Astrocyte (in vitro differentiated cells and primary cell): ENCODE data around the gene CLDN1. TPM values are rescaled to one million over a fixed set of nuclear protein-coding genes. Genes with fewer than 3 reads are reported as not detected.

Experiments used
- DNase-seq: peaks from one replicate; pipeline ENCODE4 v3.0.0-alpha.2; 2010; ENCODE audit warnings: low read depth
- FAIRE-seq: peaks from 2 replicates; lab custom pipeline; 2011; peaks lifted over from hg19 to GRCh38; lab: Jason Lieb, UNC
- H2AFZ ChIP-seq: 2 replicates; pipeline ENCODE4 v1.6.0; 2012; ENCODE audit warnings: low read depth, low read length, inconsistent platforms
- H3K27ac ChIP-seq: 2 replicates; pipeline ENCODE4 v1.5.1; 2011; ENCODE audit warnings: low read depth, low read length, inconsistent platforms
- H3K27me3 ChIP-seq: 2 replicates; pipeline ENCODE4 v1.6.0; 2011; ENCODE audit warnings: low read length, inconsistent platforms; ENCODE audit not compliant: insufficient read depth
- H3K36me3 ChIP-seq: 2 replicates; pipeline ENCODE4 v1.5.1; 2011; ENCODE audit warnings: low read length, inconsistent platforms; ENCODE audit not compliant: insufficient read depth
- H3K4me1 ChIP-seq: 2 replicates; pipeline ENCODE4 v1.5.1; 2011; ENCODE audit warnings: low read length, inconsistent platforms; ENCODE audit not compliant: insufficient read depth
- H3K4me2 ChIP-seq: 2 replicates; pipeline ENCODE4 v1.6.0; 2012; ENCODE audit warnings: low read length, inconsistent platforms
- H3K4me3 ChIP-seq: 2 replicates; pipeline ENCODE4 v1.5.1; 2011; ENCODE audit warnings: low read depth, mild to moderate bottlenecking, low read length, inconsistent platforms; ENCODE audit not compliant: insufficient read depth
- H3K79me2 ChIP-seq: 2 replicates; pipeline ENCODE4 v1.6.0; 2012; ENCODE audit warnings: mild to moderate bottlenecking, low read length, inconsistent platforms; ENCODE audit not compliant: insufficient read depth
- H3K9ac ChIP-seq: 2 replicates; pipeline ENCODE4 v1.6.0; 2012; ENCODE audit warnings: mild to moderate bottlenecking, low read length, inconsistent platforms
- H3K9me3 ChIP-seq: 2 replicates; pipeline ENCODE4 v1.5.1; 2012; ENCODE audit warnings: low read depth, mild to moderate bottlenecking, low read length, inconsistent platforms; ENCODE audit not compliant: insufficient read depth
- H4K20me1 ChIP-seq: 2 replicates; pipeline ENCODE4 v1.6.0; 2012; ENCODE audit warnings: low read length, inconsistent platforms; ENCODE audit not compliant: insufficient read depth
- H3K27ac Mint-ChIP-seq: one replicate; pipeline ENCODE4 v1.8.0; 2021; ENCODE audit warnings: mild to moderate bottlenecking, mixed read lengths; ENCODE audit not compliant: unreplicated experiment
- H3K27me3 Mint-ChIP-seq: one replicate; pipeline ENCODE4 v1.8.0; 2021; ENCODE audit warnings: low read depth, mixed read lengths; ENCODE audit not compliant: unreplicated experiment
- H3K36me3 Mint-ChIP-seq: one replicate; pipeline ENCODE4 v1.8.0; 2021; ENCODE audit warnings: low read depth, mixed read lengths; ENCODE audit not compliant: unreplicated experiment
- H3K4me1 Mint-ChIP-seq: one replicate; pipeline ENCODE4 v1.8.0; 2021; ENCODE audit warnings: low read depth, mixed read lengths; ENCODE audit not compliant: unreplicated experiment
- H3K4me3 Mint-ChIP-seq: one replicate; pipeline ENCODE4 v1.8.0; 2021; ENCODE audit warnings: mild to moderate bottlenecking, moderate library complexity, mixed read lengths; ENCODE audit not compliant: unreplicated experiment
- H3K9me3 Mint-ChIP-seq: one replicate; pipeline ENCODE4 v1.8.0; 2021; ENCODE audit warnings: mild to moderate bottlenecking, mixed read lengths; ENCODE audit not compliant: unreplicated experiment
- CTCF ChIP-seq: IDR thresholded peaks from 2 replicates; pipeline ENCODE4 v1.5.1; 2011; ENCODE audit warnings: low read depth, mild to moderate bottlenecking, inconsistent platforms, low read length, moderate library complexity; ENCODE audit not compliant: insufficient read depth
- EZH2 ChIP-seq: IDR thresholded peaks from 2 replicates; pipeline ENCODE4 v1.6.1; 2012; ENCODE audit warnings: mild to moderate bottlenecking, low read length, inconsistent platforms; ENCODE audit not compliant: insufficient read depth
- total RNA-seq: library from RNA; stranded (reverse); gene quantifications from 2 replicates; pipeline ENCODE4 v1.2.1, GENCODE V29; 2021

CLDN1 gene
- total RNA-seq, 1 donor from 2014 or later: 35.6 TPM

- Histone ChIP-seq H3K27ac (no peak overlapping the region), H3K4me2 (no peak overlapping the region), H3K4me3 (no peak overlapping the region), H4K20me1 (no peaks in the 10 kb centered on the region), H3K79me2 (no peaks in the 10 kb centered on the region), H3K4me1 (peaks cover 8% of the 10 kb centered on the region), H3K9me3 (peaks cover 3% of the 10 kb centered on the region), H2AFZ (no peak overlapping the region), H3K9ac (no peak overlapping the region), H3K27me3 (no peaks in the 10 kb centered on the region), H3K36me3 (no peaks in the 10 kb centered on the region)
- DNase-seq (no peak), FAIRE-seq (no peak)
- H3K27me3 Mint-ChIP-seq: no peaks in the 10 kb centered on the region
- H3K27ac Mint-ChIP-seq: no peak overlapping the region
- peaks cover 8% of the 10 kb centered on the region for H3K9me3 Mint-ChIP-seq
- peaks cover 7% of the 10 kb centered on the region for H3K36me3 Mint-ChIP-seq
- TF ChIP-seq EZH2 (no peak), CTCF (no peak)
- no peak overlapping the region for H3K4me3 Mint-ChIP-seq
- H3K4me1 Mint-ChIP-seq: peaks cover 12% of the 10 kb centered on the region
These were observed 16.5 kb upstream of the CLDN1 start for GRCh38 chr3:190338717-190339116.

- no peak for TF ChIP-seq EZH2
- TF ChIP-seq CTCF: no peak
- DNase-seq (no peak), FAIRE-seq (no peak)
- no peak overlapping the region for H3K27ac Mint-ChIP-seq
- no peaks in the 10 kb centered on the region for H3K79me2 ChIP-seq
- peaks cover 7% of the 10 kb centered on the region for H3K36me3 Mint-ChIP-seq
- no peak overlapping the region for H3K4me2 ChIP-seq
- H2AFZ ChIP-seq: no peak overlapping the region
- no peak overlapping the region for H3K4me3 Mint-ChIP-seq
- H3K27me3 ChIP-seq: no peaks in the 10 kb centered on the region
- H3K9me3 Mint-ChIP-seq: peaks cover 7% of the 10 kb centered on the region
- no peaks in the 10 kb centered on the region for H4K20me1 ChIP-seq
- H3K9me3 ChIP-seq: peaks cover 3% of the 10 kb centered on the region
- peaks cover 8% of the 10 kb centered on the region for H3K4me1 ChIP-seq
- peaks cover 12% of the 10 kb centered on the region for H3K4me1 Mint-ChIP-seq
- H3K9ac ChIP-seq: no peak overlapping the region
- no peaks in the 10 kb centered on the region for H3K36me3 ChIP-seq
- no peaks in the 10 kb centered on the region for H3K27me3 Mint-ChIP-seq
- H3K27ac ChIP-seq: no peak overlapping the region
- H3K4me3 ChIP-seq: no peak overlapping the region
These were observed 15.1 kb upstream of the CLDN1 start for GRCh38 chr3:190337301-190337700.

GRCh38 chr3:190336516-190337189 is 14.4 kb upstream of the CLDN1 start:
- H3K36me3 Mint-ChIP-seq: peaks cover 7% of the 10 kb centered on the region
- no peaks in the 10 kb centered on the region for H4K20me1 ChIP-seq
- H3K27ac ChIP-seq: no peak overlapping the region
- H3K36me3 ChIP-seq: no peaks in the 10 kb centered on the region
- H3K27me3 Mint-ChIP-seq: no peaks in the 10 kb centered on the region
- no peak overlapping the region for H3K9ac ChIP-seq
- H3K9me3 ChIP-seq: peaks cover 3% of the 10 kb centered on the region
- H3K27ac Mint-ChIP-seq: no peak overlapping the region
- H3K4me2 ChIP-seq: no peak overlapping the region
- no peak overlapping the region for H3K4me3 Mint-ChIP-seq
- H3K9me3 Mint-ChIP-seq: peaks cover 2% of the 10 kb centered on the region
- no peak overlapping the region for H3K4me3 ChIP-seq
- H3K4me1 ChIP-seq: peaks cover 8% of the 10 kb centered on the region
- H3K27me3 ChIP-seq: no peaks in the 10 kb centered on the region
- TF ChIP-seq CTCF: no peak
- TF ChIP-seq EZH2: no peak
- peaks cover 12% of the 10 kb centered on the region for H3K4me1 Mint-ChIP-seq
- no peaks in the 10 kb centered on the region for H3K79me2 ChIP-seq
- DNase-seq (no peak), FAIRE-seq (no peak)
- H2AFZ ChIP-seq: no peak overlapping the region
